ENCODE measurements around the gene MPPED1.

DNA sequence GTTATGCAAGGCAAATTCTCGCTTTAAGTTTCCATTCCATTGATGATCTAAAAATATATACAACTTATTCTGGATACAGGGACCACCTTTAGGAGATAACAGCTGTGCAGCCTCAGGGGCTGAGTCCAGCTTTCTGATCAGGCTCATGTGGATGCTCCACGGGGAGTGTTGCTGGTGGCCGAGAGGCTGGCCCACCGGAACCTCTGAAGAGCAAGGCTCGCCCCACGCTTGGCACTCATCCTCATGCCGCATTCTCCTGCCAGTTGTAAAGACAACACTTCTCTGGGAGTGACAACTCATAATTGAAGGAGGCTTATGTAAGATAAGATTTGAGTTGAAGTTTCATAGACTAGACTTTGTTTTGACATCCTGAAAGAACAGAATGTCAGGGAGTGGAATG lies 123.5 kb downstream of the MPPED1 start:
- TF ChIP-seq, protein P1, sequence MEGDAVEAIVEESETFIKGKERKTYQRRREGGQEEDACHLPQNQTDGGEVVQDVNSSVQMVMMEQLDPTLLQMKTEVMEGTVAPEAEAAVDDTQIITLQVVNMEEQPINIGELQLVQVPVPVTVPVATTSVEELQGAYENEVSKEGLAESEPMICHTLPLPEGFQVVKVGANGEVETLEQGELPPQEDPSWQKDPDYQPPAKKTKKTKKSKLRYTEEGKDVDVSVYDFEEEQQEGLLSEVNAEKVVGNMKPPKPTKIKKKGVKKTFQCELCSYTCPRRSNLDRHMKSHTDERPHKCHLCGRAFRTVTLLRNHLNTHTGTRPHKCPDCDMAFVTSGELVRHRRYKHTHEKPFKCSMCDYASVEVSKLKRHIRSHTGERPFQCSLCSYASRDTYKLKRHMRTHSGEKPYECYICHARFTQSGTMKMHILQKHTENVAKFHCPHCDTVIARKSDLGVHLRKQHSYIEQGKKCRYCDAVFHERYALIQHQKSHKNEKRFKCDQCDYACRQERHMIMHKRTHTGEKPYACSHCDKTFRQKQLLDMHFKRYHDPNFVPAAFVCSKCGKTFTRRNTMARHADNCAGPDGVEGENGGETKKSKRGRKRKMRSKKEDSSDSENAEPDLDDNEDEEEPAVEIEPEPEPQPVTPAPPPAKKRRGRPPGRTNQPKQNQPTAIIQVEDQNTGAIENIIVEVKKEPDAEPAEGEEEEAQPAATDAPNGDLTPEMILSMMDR (IDR thresholded peaks at IDR 0.05; ENCODE audit: insufficient read depth, low read depth, low read length) = no peak
- no peak for TF ChIP-seq EZH2 (IDR thresholded peaks at IDR 0.05; ENCODE audit: insufficient read depth, low read length)

Data from astrocyte (in vitro differentiated cells and primary cell).